ENCODE measurements around the gene CCDC134.

GRCh38 chr22:41812805-41813545 is 12.5 kb downstream of the CCDC134 start:
- TF ChIP-seq EP300 (IDR thresholded peaks at IDR 0.05) (no peak), CTCF (IDR thresholded peaks at IDR 0.05) (no peak)

All from suprapubic skin (tissue), 3 donors.